Stimulated activated CD4-positive, alpha-beta T cell treated with anti-CD3 and anti-CD28 coated beads, Interleukin-12 subunit alpha, Interleukin-12 subunit beta, amount 100 ng/mL, for 48 hours (primary cell): ENCODE data around the gene LHFPL3.
"Not testable (repeated sequence)": the region's sequence is repeated elsewhere in the genome, so short reads cannot be mapped to it uniquely, and the experiment has no call there.

ENCODE experiments used
- DNase-seq, 3 donors: peaks; one replicate each; pipeline ENCODE4 v3.0.0-alpha.2; 2020; ENCODE audit warnings: low read depth in 2 of 3, low spot score in 1 of 3

LHFPL3 gene

DNA sequence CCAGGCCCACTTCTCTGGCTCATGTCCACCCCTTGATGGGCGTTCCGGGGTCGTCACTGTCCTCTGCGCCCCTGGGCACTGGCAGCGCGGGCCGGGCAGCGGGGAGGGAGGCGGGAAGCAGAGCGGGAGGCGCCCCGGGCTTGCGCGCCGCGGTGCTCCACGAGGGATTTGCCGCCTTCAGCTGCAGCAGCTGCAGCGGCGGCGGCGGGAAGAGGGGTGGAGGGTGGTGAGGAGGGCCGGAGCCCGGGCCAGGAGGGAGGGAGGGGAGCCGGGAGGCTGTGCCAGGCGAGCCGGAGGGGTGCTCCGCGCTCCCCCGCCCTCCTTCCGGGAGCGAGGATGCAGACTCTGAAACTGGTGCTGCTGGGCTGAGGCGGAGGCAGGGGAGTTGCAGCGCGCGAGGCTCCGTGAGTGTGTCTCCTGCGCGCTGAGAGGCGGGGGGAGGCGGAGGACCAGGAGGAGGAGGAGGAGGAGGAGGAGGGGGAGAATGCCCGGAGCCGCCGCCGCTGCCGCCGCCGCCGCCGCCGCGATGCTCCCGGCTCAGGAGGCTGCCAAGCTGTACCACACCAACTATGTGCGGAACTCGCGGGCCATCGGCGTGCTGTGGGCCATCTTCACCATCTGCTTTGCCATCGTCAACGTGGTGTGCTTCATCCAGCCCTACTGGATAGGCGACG, at the start of gene LHFPL3:
Gene LHFPL3 (plus strand): TSS at position 308 of the 674 bp plus-strand sequence.
- DNase-seq, result no peak

DNA sequence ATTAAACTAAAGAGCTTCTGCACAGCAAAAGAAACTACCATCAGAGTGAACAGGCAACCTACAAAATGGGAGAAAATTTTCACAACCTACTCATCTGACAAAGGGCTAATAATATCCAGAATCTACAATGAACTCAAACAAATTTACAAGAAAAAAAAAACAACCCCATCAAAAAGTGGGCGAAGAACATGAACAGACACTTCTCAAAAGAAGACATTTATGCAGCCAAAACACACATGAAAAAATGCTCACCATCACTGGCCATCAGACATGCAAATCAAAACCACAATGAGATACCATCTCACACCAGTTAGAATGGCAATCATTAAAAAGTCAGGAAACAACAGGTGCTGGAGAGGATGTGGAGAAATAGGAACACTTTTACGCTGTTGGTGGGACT, 46.7 kb upstream of the LHFPL3 start:
- DNase-seq, result not testable (repeated sequence)

DNA sequence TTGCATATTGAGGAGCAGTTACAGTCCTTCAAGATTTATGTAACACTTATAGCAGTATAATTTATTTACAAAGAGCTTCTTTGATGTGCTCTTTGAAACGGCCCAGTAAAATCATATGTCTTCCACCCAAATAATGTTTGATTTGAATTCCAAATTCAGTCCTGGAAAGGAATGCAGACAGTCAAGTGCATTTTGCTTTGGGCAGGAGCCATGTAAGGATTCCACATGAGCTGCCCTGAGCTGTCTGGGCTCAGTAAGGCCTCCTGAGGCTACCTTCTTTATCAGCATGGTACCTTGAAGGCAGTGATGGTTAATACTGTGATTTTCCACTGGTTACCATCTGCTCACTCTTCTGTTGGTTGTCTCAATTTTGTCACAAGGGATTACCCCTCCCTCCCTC, 41.6 kb upstream of the LHFPL3 start:
- DNase-seq, result no peak

DNA sequence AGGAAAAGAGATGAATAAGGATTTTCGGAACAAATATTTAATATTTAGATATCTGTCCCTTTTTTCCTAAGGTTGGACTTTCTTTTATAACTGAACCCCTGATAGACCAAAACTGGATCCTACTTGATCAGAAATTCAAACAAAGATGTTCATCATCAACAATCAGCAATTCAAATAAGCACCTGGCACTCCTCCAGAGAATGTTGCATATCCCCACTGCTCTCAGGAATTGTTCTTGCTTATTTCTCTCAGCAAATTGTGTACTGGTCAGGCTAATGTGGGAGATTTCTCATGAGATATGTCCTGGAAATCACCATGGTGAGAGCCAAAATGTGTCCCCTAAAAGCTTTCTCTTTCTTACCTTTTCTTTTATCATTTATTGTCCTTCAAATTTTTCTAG, 40.3 kb upstream of the LHFPL3 start:
- DNase-seq, result no peak

DNA sequence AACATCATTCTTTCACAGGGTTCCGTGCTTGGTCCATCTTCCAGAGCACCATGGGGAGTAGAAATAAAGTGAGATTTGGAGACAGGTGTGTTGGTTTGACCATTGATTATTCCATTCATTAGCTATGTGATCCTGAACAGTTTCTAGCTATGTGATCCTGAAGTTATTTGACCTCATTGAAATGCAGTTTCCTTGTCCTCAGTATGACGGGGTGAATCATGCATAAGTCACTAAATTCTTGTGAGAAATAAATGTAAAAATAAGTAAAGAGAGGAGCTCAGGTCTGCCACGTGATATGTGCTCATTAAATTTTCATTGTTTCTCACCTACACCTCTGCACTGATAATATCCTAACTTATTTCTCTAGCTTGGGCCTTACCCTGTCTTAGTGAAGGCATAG, 34.1 kb upstream of the LHFPL3 start:
- DNase-seq, result no peak

- no peak for DNase-seq
Observed at GRCh38 chr7:104296266-104296665, 32.1 kb upstream of the LHFPL3 start.

GRCh38 chr7:104296900-104297299, 31.5 kb upstream of the LHFPL3 start:
- DNase-seq, result no peak

DNA sequence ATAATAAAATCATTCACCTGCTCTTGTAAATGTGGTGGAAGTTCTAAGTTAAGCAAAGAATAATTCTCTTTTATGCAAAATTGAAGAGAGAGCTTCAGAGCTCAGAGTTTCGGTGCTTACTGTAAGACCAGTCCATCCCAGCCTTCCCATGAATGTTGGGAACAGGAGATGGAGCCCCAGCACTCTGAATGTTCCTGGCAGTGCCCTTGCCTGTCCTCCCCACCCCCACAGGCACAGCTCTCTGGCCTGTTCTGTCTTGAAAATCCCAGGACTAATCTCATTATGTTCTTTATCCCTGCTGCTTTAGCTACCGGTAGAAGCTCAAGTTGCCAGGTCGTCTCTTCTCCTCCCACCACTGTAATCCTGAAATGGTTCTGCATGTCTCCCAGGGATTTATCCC, 29.1 kb upstream of the LHFPL3 start:
- DNase-seq, result no peak

DNA sequence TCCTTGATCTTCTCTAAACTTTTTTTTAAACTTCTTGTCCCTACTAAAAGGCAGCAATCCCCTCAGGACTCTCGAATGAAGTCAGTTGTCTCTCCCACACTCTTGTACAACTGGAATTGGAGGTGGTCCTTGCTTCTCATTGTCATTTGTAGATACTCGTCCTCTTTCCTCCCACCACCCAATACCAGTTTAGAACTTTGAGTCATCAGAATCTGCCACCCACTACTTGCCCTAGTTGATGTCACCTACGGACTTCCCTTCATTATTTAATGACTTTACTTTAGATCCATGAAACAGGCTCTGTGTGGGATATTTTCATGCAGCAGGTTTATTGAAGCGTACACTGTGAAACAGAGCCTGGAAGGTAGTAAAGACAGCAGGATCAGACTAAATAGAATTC, 28.6 kb upstream of the LHFPL3 start:
- DNase-seq, result no peak

GRCh38 chr7:104306793-104307192, 21.6 kb upstream of the LHFPL3 start:
- no peak for DNase-seq

DNA sequence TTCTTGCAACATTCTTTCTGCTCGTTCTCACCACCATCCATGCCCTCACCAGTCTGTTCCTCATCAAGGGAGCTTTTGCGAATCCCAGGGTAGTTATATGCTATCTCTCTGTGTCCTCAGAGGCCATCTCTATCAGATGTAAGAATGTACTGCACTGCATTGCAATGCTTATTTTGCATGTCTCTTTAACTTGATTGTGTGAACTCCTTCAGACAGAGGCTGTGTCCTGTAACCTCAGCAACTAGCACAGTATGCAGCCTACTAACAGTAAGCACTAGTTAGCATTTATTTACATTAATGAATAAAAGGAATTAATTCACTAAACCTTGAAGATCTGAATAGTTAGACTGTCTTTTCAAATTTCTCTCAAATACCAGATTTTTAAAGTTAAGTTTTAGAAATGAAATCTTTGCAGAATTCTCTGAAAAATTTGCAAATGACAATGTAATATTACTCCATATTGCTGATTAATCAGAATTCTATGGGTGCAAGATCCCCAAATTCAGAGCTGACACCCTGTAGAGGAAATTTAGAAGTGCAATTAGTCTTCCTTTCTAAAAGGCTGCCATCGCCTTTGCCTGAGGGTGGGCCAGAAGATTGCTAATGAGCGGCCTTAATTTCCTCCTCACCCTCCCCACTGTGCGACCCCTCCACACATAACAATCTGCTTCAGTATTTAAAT, 10.3 kb upstream of the LHFPL3 start:
- DNase-seq, result no peak

DNA sequence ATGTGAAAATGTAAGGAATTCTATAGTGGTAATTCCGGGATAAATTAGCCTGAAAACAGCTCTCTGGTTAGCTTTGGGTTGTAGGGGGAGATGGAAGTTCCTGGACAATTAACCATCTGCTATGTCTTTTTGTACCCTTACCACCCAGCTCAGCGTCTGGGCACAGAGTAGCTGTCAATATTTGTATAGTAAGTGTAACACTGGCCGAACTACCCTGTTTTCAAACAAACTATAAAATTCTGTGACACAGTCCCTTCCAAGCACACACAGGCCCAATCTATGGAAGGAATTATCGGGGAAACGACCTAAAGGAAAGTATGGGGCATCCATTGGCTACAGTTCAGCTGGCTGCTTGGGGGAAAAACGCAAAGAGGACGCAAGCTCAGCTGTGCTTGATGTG, 869 bp upstream of the LHFPL3 start:
- DNase-seq, result no peak

DNA sequence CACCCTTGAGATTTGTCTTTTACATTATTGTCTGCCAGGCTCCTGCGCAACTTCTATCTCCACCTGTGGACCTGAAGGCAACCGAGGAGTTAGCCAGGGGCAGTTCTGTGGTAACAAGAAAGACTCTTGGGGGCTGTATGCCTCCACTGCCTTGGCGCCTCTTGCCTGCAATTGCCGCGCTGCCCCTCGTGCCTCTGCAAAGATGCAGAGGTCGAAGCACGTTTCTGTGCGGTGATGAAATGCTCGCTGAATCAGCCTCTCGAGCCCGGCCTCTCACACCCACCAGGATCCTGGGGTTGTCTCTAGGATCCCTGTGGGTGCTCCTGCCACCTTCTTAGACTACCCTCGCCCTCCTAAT, 486 bp upstream of the LHFPL3 start:
- DNase-seq, result no peak

DNA sequence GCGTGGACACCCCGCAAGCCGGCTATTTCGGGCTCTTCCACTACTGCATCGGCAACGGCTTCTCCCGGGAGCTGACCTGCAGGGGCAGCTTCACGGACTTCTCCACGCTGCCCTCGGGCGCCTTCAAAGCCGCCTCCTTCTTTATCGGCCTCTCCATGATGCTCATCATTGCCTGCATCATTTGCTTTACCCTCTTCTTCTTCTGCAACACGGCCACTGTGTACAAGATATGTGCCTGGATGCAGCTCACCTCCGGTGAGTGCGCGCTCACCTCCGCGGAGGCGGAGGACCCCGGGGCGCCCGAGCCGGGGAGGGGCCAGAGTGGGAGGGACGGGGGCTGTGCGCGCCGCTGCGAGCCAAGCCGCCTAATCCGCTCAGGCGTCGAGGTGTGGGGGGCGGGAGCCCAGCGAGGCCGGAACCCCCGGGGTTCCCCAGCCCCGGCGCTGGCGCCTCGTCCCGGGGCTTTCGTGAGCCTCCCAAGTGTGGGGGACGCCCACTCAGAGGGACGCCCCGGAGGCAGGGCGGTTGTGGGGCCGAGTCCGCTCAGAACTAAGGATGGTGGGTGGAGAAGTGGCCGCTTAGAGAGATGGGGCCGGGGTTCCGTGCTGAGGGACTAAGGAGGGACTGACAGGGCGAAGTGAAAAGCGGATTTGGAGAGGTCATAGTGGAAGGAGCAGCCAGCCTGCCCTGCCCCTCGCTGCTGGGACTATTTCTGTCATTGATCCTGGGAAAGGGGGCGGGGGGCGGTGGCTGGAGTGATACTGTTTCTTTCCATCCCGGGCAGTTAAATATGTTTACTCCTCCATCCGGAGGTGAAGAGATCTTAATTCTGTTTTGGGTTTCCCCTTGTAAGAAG, 795 bp downstream of the LHFPL3 start:
- no peak for DNase-seq

DNA sequence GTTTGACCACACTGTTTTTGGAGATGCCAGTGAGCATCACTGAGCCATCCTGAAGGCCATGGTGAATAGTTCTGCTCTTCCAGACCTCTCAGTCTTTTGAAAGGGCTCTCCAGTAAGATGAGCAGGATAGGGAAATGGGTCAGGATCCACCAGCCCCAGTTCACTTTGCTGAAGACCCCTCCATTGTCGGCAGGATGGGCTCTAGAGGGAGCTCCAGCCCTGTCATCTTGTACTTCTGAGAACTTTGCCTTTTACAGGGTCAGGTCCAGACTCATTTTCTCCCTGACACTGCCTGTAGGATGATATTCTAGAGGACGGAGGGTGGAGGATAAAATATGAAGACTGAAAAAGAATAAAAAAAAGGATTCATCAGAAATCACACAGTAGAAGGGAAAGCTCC, 13.1 kb downstream of the LHFPL3 start:
- DNase-seq, result no peak

DNA sequence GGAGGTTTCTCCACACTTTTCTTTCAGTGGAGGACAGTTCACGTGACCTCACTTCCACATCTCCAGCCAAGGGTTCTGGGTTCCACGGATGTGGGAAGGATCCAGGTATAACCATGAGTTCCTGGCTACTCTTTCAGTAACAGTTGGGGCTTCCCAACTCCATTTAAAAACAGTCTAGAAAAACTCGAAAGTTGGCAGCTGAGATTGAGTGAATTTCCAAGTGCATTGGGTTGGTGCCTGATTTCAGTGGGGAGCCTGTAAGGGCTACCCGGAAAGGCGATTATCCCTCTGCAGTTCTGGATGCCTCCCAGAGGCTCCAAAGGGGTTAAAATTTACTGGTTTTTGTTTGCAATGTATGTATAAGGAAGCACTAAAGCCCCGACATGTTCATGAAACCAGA, 24.3 kb downstream of the LHFPL3 start:
- DNase-seq, result no peak

DNA sequence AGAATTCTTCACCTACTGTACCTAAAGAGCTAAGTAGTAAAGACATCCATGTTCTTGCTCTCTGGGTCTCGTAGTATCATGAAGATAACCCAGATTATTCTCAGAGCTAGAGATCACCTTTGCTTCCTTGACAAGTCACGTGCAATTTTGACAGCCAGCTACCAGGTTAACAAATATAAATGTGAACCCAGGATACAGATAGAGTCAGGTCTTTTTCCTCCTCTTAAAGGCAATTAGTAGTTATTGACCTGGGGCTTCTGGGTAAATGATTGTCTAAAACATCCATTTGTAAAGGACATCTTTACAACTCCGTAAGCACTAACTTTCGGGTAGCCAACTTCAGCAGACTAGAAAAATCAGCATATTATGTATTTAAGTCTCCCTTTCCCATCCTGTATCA, 28.8 kb downstream of the LHFPL3 start:
- DNase-seq, result no peak

DNA sequence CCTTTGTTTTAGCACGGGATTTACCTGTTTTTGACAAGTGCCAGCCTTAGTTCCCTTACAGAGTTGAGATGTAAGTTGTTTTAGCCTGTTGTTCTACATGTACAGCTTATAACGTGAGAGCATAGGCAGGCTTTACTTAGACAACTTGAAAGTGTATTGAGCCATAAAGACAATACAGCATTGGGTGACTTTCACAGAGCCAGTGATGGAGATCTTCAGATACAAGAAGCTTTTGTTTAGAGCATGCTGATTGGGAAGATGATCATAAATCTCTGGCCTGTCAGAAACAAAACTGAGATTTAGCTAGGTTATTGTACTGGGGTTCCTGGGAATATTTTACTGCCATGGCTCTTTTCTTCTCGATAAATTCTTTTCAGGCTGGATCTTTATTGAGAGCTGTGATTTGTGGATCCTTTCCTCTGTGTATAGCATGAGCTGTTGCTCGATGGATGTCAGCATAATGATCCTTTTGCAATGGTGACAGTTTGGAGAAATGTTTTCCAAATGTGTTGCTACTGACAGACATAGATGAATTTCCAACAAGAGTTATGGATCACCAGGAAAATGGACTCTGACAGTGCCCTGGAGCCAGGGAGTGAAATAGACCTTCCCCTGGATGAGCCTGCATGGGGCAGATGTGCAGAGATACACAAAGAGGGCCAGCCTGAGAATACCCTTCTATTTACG, 30.2 kb downstream of the LHFPL3 start:
- DNase-seq, result no peak

DNA sequence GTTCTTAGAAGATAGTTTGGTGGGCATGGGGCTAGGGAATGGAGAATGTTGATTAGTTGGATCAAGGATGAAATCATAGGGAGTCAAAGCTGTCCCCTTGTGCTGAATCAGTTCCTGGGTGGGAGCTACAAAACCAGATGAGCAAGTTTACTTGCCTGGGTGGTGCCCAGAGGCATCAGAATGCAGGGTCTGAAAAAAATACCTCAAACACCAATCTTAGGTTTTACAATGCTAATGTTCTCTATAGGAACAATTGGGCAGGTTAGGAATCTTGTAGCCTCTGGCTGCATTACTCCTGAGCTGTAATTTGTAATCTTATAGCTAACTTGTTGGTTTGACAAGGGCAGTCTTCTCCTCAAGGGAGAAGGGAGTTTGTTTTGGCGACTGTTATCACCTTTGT, 34.4 kb downstream of the LHFPL3 start:
- DNase-seq, result no peak

DNA sequence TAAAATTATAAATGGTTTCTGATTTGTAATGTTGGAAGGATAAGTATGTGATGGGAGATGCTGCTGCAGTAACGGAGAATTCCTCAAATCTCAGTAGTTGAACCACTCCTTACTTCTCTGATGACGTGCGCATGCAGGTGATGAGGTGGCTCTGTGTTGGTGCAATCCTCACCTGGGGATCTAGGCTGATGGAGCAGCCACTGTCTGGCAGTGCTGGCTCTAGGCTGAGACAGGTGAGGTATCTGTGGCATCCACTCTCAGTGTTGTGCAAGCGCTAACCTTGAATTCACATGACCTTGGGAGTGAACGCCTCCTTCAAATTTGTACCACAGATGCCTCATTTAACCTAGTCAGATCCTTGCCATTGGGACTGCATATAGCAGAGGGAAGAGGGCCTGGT, 35.0 kb downstream of the LHFPL3 start:
- no peak for DNase-seq

GRCh38 chr7:104366390-104366789, 38.0 kb downstream of the LHFPL3 start:
- no peak for DNase-seq

DNA sequence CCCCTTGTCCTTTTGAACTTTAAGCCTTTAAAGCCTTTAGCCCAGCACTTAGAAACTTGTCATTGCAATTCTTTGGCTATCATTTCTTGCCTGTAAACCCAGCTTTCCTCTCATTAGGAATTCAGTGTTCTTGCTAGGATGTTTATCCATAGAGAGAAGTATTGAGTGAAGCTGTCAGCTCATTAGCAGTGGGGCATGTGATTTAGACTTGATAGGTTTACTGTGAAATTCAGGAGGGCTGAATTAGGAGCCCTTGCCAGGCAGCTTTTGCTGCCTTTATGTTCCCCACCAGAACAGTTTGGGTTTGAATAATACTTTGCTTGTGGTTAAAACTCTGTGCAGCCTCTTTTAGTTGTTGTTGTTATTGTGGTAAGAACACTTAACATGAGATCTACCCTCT, 39.5 kb downstream of the LHFPL3 start:
- no peak for DNase-seq
